ENCODE data around the gene POLG.

GRCh38 chr15:89379818-89380217 is 45.2 kb upstream of the POLG start:
- TF ChIP-seq POLR2A (IDR thresholded peaks at IDR 0.05) (no peak), CTCF (IDR thresholded peaks at IDR 0.05) (no peak)
